SK-N-SH (cell line): ENCODE measurements around the gene PHF23. TPM values are rescaled to one million over a fixed set of nuclear protein-coding genes. Genes with fewer than 3 reads are reported as not detected.

Experiments
- CTCF ChIA-PET: fragments of 300-600, 350-600 bp; formaldehyde crosslinking; extraction: SDS; loops from one replicate; lab custom pipeline; 2021; lab: Yijun Ruan, JAX
- POLR2A ChIA-PET: fragments of 350-600 bp; sonication (Branson Sonifier 250); formaldehyde crosslinking; extraction: SDS; loops from one replicate; lab custom pipeline; 2020; ENCODE audit warnings: antibody characterized with exemption, inconsistent platforms; lab: Yijun Ruan, JAX
- DNase-seq: peaks from one replicate; pipeline ENCODE4 v3.0.0; 2012
- H2AFZ ChIP-seq: fragments of 200-600 bp; sonication (generic); 2 replicates; pipeline ENCODE4 v1.8.1; 2016; ENCODE audit warnings: antibody characterized with exemption, mild to moderate bottlenecking, low read depth
- H3F3A ChIP-seq: fragments of 200-600 bp; sonication (generic); replicated peaks from 2 replicates; pipeline ENCODE3; 2016; ENCODE audit warnings: antibody characterized with exemption, mild to moderate bottlenecking; ENCODE audit not compliant: insufficient read depth
- H3K27ac ChIP-seq, 2 experiments: fragments of 200-500 bp in 1 of 2; fragments of 200-600 bp in 1 of 2; sonication (Bioruptor generic) in 1 of 2; sonication (generic), shearing (Covaris generic) in 1 of 2; 2 replicates each; pipeline versions ENCODE4 v1.5.1 to v1.6.1; 2014 to 2016; ENCODE audit warnings: low read depth in 2 of 2, inconsistent platforms in 1 of 2, low read length in 1 of 2, mild to moderate bottlenecking in 1 of 2, mixed read lengths in 1 of 2
- H3K27me3 ChIP-seq: fragments of 200-600 bp; sonication (generic), shearing (Covaris generic); 2 replicates; pipeline ENCODE4 v1.6.1; 2016; ENCODE audit warnings: mixed run types; ENCODE audit not compliant: insufficient read depth
- H3K36me3 ChIP-seq, 2 experiments: fragments of 200-500 bp in 1 of 2; fragments of 200-600 bp in 1 of 2; sonication (Bioruptor generic) in 1 of 2; sonication (generic) in 1 of 2; replicated peaks in 1 of 2; 2 replicates each; pipeline versions ENCODE3 to v1.5.1; 2014 to 2016; ENCODE audit warnings: low read length in 1 of 2, mild to moderate bottlenecking in 1 of 2; ENCODE audit not compliant: insufficient read depth in 2 of 2, control insufficient read depth in 1 of 2
- H3K4me1 ChIP-seq, 2 experiments: fragments of 200-500 bp in 1 of 2; fragments of 200-600 bp in 1 of 2; sonication (Bioruptor generic) in 1 of 2; sonication (generic), shearing (Covaris generic) in 1 of 2; 2 replicates each; pipeline versions ENCODE4 v1.5.1 to v1.6.1; 2014 to 2016; ENCODE audit warnings: low read depth in 1 of 2, low read length in 1 of 2, mixed run types in 1 of 2; ENCODE audit not compliant: insufficient read depth in 2 of 2, control insufficient read depth in 1 of 2
- H3K4me2 ChIP-seq: fragments of 200-600 bp; sonication (generic), shearing (Covaris generic); 2 replicates; pipeline ENCODE4 v1.6.1; 2017; ENCODE audit warnings: mixed run types
- H3K4me3 ChIP-seq, 2 experiments: fragments of 200-500 bp in 1 of 2; fragments of 200-600 bp in 1 of 2; sonication (Bioruptor generic) in 1 of 2; sonication (generic), shearing (Covaris generic) in 1 of 2; 2 replicates each; pipeline versions ENCODE4 v1.5.1 to v1.8.1; 2014 to 2016; ENCODE audit warnings: low read depth in 2 of 2, inconsistent platforms in 1 of 2, low read length in 1 of 2, mild to moderate bottlenecking in 1 of 2, mixed read lengths in 1 of 2, moderate library complexity in 1 of 2
- H3K79me2 ChIP-seq: fragments of 200-600 bp; sonication (generic); 2 replicates; pipeline ENCODE4 v1.8.1; 2017; ENCODE audit warnings: mild to moderate bottlenecking; ENCODE audit not compliant: insufficient read depth
- H3K9ac ChIP-seq: fragments of 200-600 bp; sonication (generic); 2 replicates; pipeline ENCODE4 v1.6.1; 2017; ENCODE audit warnings: mixed run types
- H3K9me2 ChIP-seq: fragments of 200-600 bp; sonication (generic); 2 replicates; pipeline ENCODE4 v1.6.1; 2017; ENCODE audit warnings: mixed run types
- H3K9me3 ChIP-seq: fragments of 200-600 bp; sonication (generic); 2 replicates; pipeline ENCODE4 v1.6.1; 2017; ENCODE audit warnings: mixed run types, mild to moderate bottlenecking, moderate library complexity
- H4K20me1 ChIP-seq: fragments of 200-600 bp; sonication (generic); 2 replicates; pipeline ENCODE4 v1.6.1; 2017; ENCODE audit warnings: mild to moderate bottlenecking, mixed run types; ENCODE audit not compliant: insufficient read depth
- CHD2 ChIP-seq: fragments of 150-350 bp; IDR thresholded peaks from 2 replicates; pipeline ENCODE4 v1.6.1; 2018; ENCODE audit warnings: low read length; ENCODE audit not compliant: partially characterized antibody
- CTCF ChIP-seq: fragments of 200-600 bp; sonication (generic); IDR thresholded peaks from 2 replicates; pipeline ENCODE4 v1.6.1; 2017; ENCODE audit warnings: antibody characterized with exemption, mild to moderate bottlenecking, moderate library complexity
- ELF1 ChIP-seq: IDR thresholded peaks from 2 replicates; pipeline ENCODE4 v1.4.0; 2012
- EP300 ChIP-seq, 2 experiments: IDR thresholded peaks; 2 replicates each; pipeline versions ENCODE4 v1.4.0 to v1.6.1; 2012; ENCODE audit warnings: borderline replicate concordance in 1 of 2, low read depth in 1 of 2, low read length in 1 of 2
- FOSL2 ChIP-seq: IDR thresholded peaks from 2 replicates; pipeline ENCODE4 v1.4.0; 2012; ENCODE audit warnings: low read depth, mild to moderate bottlenecking, moderate library complexity, borderline replicate concordance
- FOXM1 ChIP-seq: IDR thresholded peaks from 2 replicates; pipeline ENCODE4 v1.4.0; 2012; ENCODE audit warnings: low read depth, mild to moderate bottlenecking
- GABPA ChIP-seq: IDR thresholded peaks from 2 replicates; pipeline ENCODE4 v1.4.0; 2012; ENCODE audit warnings: low read depth, mild to moderate bottlenecking
- GATA2 ChIP-seq: sonication (generic); formaldehyde crosslinking; IDR thresholded peaks from 2 replicates; pipeline ENCODE4 v1.5.0; 2020; ENCODE audit warnings: mild to moderate bottlenecking, missing genetic modification reagents
- JUND ChIP-seq: IDR thresholded peaks from 2 replicates; pipeline ENCODE4 v1.4.0; 2012
- MXI1 ChIP-seq: IDR thresholded peaks from 2 replicates; pipeline ENCODE4 v1.6.1; 2012; ENCODE audit warnings: mild to moderate bottlenecking, low read depth, low read length, improper control_type of control experiment
- NRF1 ChIP-seq: IDR thresholded peaks from 2 replicates; pipeline ENCODE4 v1.6.1; 2012; ENCODE audit warnings: low read depth, mild to moderate bottlenecking, low read length
- POLR2AphosphoS5 ChIP-seq: IDR thresholded peaks from 2 replicates; pipeline ENCODE4 v1.6.1; 2012; ENCODE audit warnings: low read depth, low read length
- RAD21 ChIP-seq: IDR thresholded peaks from 2 replicates; pipeline ENCODE4 v1.6.1; 2012; ENCODE audit warnings: mild to moderate bottlenecking, low read length
- REST ChIP-seq: IDR thresholded peaks from 2 replicates; pipeline ENCODE4 v1.6.1; 2012; ENCODE audit warnings: mild to moderate bottlenecking, low read depth, low read length, moderate library complexity
- RFX5 ChIP-seq: IDR thresholded peaks from 2 replicates; pipeline ENCODE4 v1.6.1; 2012; ENCODE audit warnings: mild to moderate bottlenecking, improper control_type of control experiment, low read length
- RXRA ChIP-seq: IDR thresholded peaks from 2 replicates; pipeline ENCODE4 v1.4.0; 2012; ENCODE audit warnings: low read depth, mild to moderate bottlenecking, borderline replicate concordance
- TAF1 ChIP-seq: IDR thresholded peaks from 2 replicates; pipeline ENCODE4 v1.6.1; 2012; ENCODE audit warnings: low read depth, mild to moderate bottlenecking, low read length, moderate library complexity, borderline replicate concordance
- USF1 ChIP-seq: IDR thresholded peaks from 2 replicates; pipeline ENCODE4 v1.4.0; 2012; ENCODE audit warnings: low read depth, borderline replicate concordance
- USF2 ChIP-seq: fragments of 150-350 bp; IDR thresholded peaks from 2 replicates; pipeline ENCODE4 v1.6.1; 2017; ENCODE audit warnings: antibody characterized with exemption, low read length, low read depth, borderline replicate concordance
- YY1 ChIP-seq: IDR thresholded peaks from 2 replicates; pipeline ENCODE4 v1.4.0; 2012; ENCODE audit warnings: low read depth, mild to moderate bottlenecking
- ZBTB33 ChIP-seq: IDR thresholded peaks from 2 replicates; pipeline ENCODE4 v1.4.0; 2012; ENCODE audit warnings: low read depth, borderline replicate concordance
- WGBS: methylation state at CpG from one replicate; pipeline ENCODE4 v1.1.6; 2017; ENCODE audit warnings: low lambda C conversion rate; 5-methylcytosine and 5-hydroxymethylcytosine counted together
- polyA plus RNA-seq, 3 experiments: library from polyadenylated mRNA; depleted of rRNA; stranded (reverse); fragments of >200 nt; gene quantifications; 2 replicates each; pipeline ENCODE4 v1.2.3, GENCODE V29; 2012

PHF23 gene
- polyA plus RNA-seq, 1 of the 3 experiments (the other 2 are of a cell fraction): 53.3 TPM

- H3K79me2 ChIP-seq: peaks cover 57% of the 10 kb centered on the region
- TF ChIP-seq POLR2AphosphoS5 (no peak), RXRA (no peak), EP300 (IDR thresholded peaks at IDR 0.05; ENCODE audit: borderline replicate concordance in 1 of 2, low read depth in 1 of 2, low read length in 1 of 2) (no peak; a peak in 1 of 4 replicates), ELF1 (0 out of 2 replicates have a peak, but pooled peaks have one; percentile 15), USF1 (no peak), RFX5 (peak; percentile 97), CHD2 (peak; percentile 61), MXI1 (peak; percentile 62), USF2 (no peak), GATA2 (peak; percentile 73), NRF1 (no peak), GABPA (no peak), FOXM1 (no peak), TAF1 (no peak), REST (no peak), RAD21 (peak; percentile 24; the same call in 1 of the 2 replicates), CTCF (peak; percentile 64), FOSL2 (no peak), YY1 (0 out of 2 replicates have a peak, but pooled peaks have one; percentile 7), JUND (no peak), ZBTB33 (no peak)
These were observed 24.7 kb downstream of the PHF23 start for GRCh38 chr17:7214300-7215135.

More at GRCh38 chr17:7214300-7215135, 24.7 kb downstream of the PHF23 start:
- peaks cover 26 to 54% of the 10 kb centered on the region in 2 experiments; a peak in 3 of 4 replicates for H3K4me1 ChIP-seq
- under 1% methylated on average over 44 of the region's 45 CpGs for WGBS
- peak overlapping the region; percentile 88 to 96 for H3K27ac ChIP-seq
- peaks cover 34% of the 10 kb centered on the region for H4K20me1 ChIP-seq
- peak overlapping the region; percentile 56 to 64 for H3K4me3 ChIP-seq
- DNase-seq: peak; percentile 91
- no peaks in the 10 kb centered on the region for H3K9me2 ChIP-seq
- no peaks in the 10 kb centered on the region for H3K36me3 ChIP-seq
- H2AFZ ChIP-seq: no peak overlapping the region
- peaks cover 40% of the 10 kb centered on the region for H3F3A ChIP-seq
- H3K9ac ChIP-seq: peak overlapping the region; percentile 58; the same call in 1 of the 2 replicates
- ChIA-PET CTCF (interaction anchor here (0.5 to 3.7 kb wide), 24 partner anchors 9 to 170 kb away, joined by 3 to 37 read pairs (median 4); partner anchors contain the start of genes CTDNEP1, DVL2, GABARAP and SLC16A11), POLR2A (interaction anchor here (0.9 to 1.7 kb wide), 6 partner anchors 10 to 202 kb away, joined by 3 to 6 read pairs (median 4); partner anchors contain the start of genes DVL2, GABARAP, PHF23 and RNASEK)
- H3K9me3 ChIP-seq: no peaks in the 10 kb centered on the region
- H3K27me3 ChIP-seq: no peaks in the 10 kb centered on the region
- peak overlapping the region; percentile 97 for H3K4me2 ChIP-seq
